IMR-90 (cell line): Measurements from ENCODE around the gene IMPDH1. TPM values are rescaled to one million over a fixed set of nuclear protein-coding genes. Genes with fewer than 3 reads are reported as not detected.

Source experiments
- ATAC-seq: fragments of 200-7000 bp; cut with Tn5 transposase; 2 replicates; pipeline ENCODE4 v1.9.1; 2020; ENCODE audit warnings: low read depth, mild to moderate bottlenecking, moderate library complexity
- BruUV-seq: library from RNA; stranded (reverse); fragments of 400-500 nt; replicated peaks from 2 replicates; lab custom pipeline; 2021; lab: Mats Ljungman, UMichigan
- CTCF ChIA-PET: fragments of 300-600 bp; formaldehyde crosslinking; extraction: SDS; loops from one replicate; lab custom pipeline; 2021; ENCODE audit warnings: antibody characterized with exemption; lab: Yijun Ruan, JAX
- POLR2A ChIA-PET: fragments of 300-600 bp; sonication (Branson Sonifier 250); formaldehyde crosslinking; loops from one replicate; lab custom pipeline; 2022; ENCODE audit warnings: antibody characterized with exemption; ENCODE audit not compliant: unreplicated experiment; lab: Charles Lee
- DNase-seq: peaks from one replicate; pipeline ENCODE4 v3.0.0; 2013
- H2AFZ ChIP-seq: replicated peaks from 2 replicates; pipeline ENCODE3; 2013; ENCODE audit warnings: low read length, mild to moderate bottlenecking; ENCODE audit not compliant: poor library complexity
- H2AK5ac ChIP-seq: 2 replicates; pipeline ENCODE4 v1.6.1; 2013; ENCODE audit warnings: low read depth, low read length, inconsistent platforms
- H2AK9ac ChIP-seq: replicated peaks from 2 replicates; pipeline ENCODE3; 2013; ENCODE audit warnings: mild to moderate bottlenecking, low read depth, low read length, moderate library complexity; ENCODE audit not compliant: poor library complexity
- H2BK120ac ChIP-seq: 2 replicates; pipeline ENCODE4 v1.6.1; 2013; ENCODE audit warnings: low read depth, low read length, inconsistent platforms
- H2BK15ac ChIP-seq: 3 replicates; pipeline ENCODE4 v1.6.1; 2013; ENCODE audit warnings: low read depth, low read length, inconsistent platforms
- H2BK20ac ChIP-seq: 2 replicates; pipeline ENCODE4 v1.6.1; 2013; ENCODE audit warnings: low read depth, mild to moderate bottlenecking, inconsistent platforms, low read length, moderate library complexity
- H2BK5ac ChIP-seq: 2 replicates; pipeline ENCODE4 v1.6.1; 2013; ENCODE audit warnings: mild to moderate bottlenecking, low read depth, low read length, inconsistent platforms; ENCODE audit not compliant: poor library complexity, severe bottlenecking
- H3K14ac ChIP-seq: replicated peaks from 2 replicates; pipeline ENCODE4 v1.6.1; 2013; ENCODE audit warnings: low read depth, low read length, inconsistent platforms
- H3K18ac ChIP-seq: 2 replicates; pipeline ENCODE4 v1.6.1; 2013; ENCODE audit warnings: low read depth, low read length, control low read depth
- H3K23ac ChIP-seq: 2 replicates; pipeline ENCODE4 v1.6.1; 2013; ENCODE audit warnings: low read depth, low read length, inconsistent platforms
- H3K27ac ChIP-seq: 2 replicates; pipeline ENCODE4 v1.5.1; 2013; ENCODE audit warnings: mild to moderate bottlenecking, control low read depth, low read length; ENCODE audit not compliant: insufficient read depth
- H3K27me3 ChIP-seq: 2 replicates; pipeline ENCODE4 v1.6.1; 2013; ENCODE audit warnings: low read length; ENCODE audit not compliant: control insufficient read depth, insufficient read depth
- H3K36me3 ChIP-seq: 2 replicates; pipeline ENCODE4 v1.6.1; 2013; ENCODE audit warnings: low read length, mixed read lengths; ENCODE audit not compliant: control insufficient read depth, insufficient read depth
- H3K4ac ChIP-seq: 2 replicates; pipeline ENCODE4 v1.6.1; 2013; ENCODE audit warnings: low read depth, low read length, inconsistent platforms
- H3K4me1 ChIP-seq: 2 replicates; pipeline ENCODE4 v1.6.1; 2013; ENCODE audit warnings: low read length, mixed read lengths; ENCODE audit not compliant: control insufficient read depth, insufficient read depth
- H3K4me2 ChIP-seq: 2 replicates; pipeline ENCODE4 v1.6.1; 2013; ENCODE audit warnings: low read depth, mild to moderate bottlenecking, control low read depth, low read length, moderate library complexity
- H3K4me3 ChIP-seq: 2 replicates; pipeline ENCODE4 v1.5.1; 2013; ENCODE audit warnings: low read depth, mild to moderate bottlenecking, control low read depth, low read length, moderate library complexity; ENCODE audit not compliant: insufficient read depth
- H3K56ac ChIP-seq: 2 replicates; pipeline ENCODE4 v1.6.1; 2013; ENCODE audit warnings: low read length, inconsistent platforms; ENCODE audit not compliant: insufficient read depth; ENCODE audit errors: extremely low read depth
- H3K79me1 ChIP-seq, 2 experiments: 2 replicates each; pipeline ENCODE4 v1.6.1; 2013; ENCODE audit warnings: low read length in 2 of 2, inconsistent platforms in 1 of 2, low read depth in 1 of 2
- H3K9ac ChIP-seq: 2 replicates; pipeline ENCODE4 v1.6.1; 2013; ENCODE audit warnings: low read depth, low read length, control low read depth
- H3K9me1 ChIP-seq: 2 replicates; pipeline ENCODE4 v1.6.1; 2013; ENCODE audit warnings: low read length, inconsistent platforms; ENCODE audit not compliant: insufficient read depth
- H3K9me3 ChIP-seq: 2 replicates; pipeline ENCODE4 v1.6.1; 2013; ENCODE audit warnings: low read length; ENCODE audit not compliant: control insufficient read depth, insufficient read depth
- H4K20me1 ChIP-seq: 2 replicates; pipeline ENCODE4 v1.6.1; 2013; ENCODE audit warnings: low read length, inconsistent platforms; ENCODE audit not compliant: insufficient read depth
- H4K5ac ChIP-seq: 2 replicates; pipeline ENCODE4 v1.6.1; 2013; ENCODE audit warnings: mild to moderate bottlenecking, low read depth, low read length, control low read depth
- H4K8ac ChIP-seq, 2 experiments: 2 replicates each; pipeline ENCODE4 v1.6.1; 2013; ENCODE audit warnings: low read depth in 2 of 2, low read length in 2 of 2, control low read depth in 1 of 2, inconsistent platforms in 1 of 2
- H4K91ac ChIP-seq: 2 replicates; pipeline ENCODE4 v1.6.1; 2013; ENCODE audit warnings: low read depth, low read length, inconsistent platforms; ENCODE audit not compliant: insufficient read depth
- BHLHE40 ChIP-seq: fragments of 150-350 bp; IDR thresholded peaks from 2 replicates; pipeline ENCODE4 v1.6.1; 2016; ENCODE audit warnings: mild to moderate bottlenecking, low read depth, low read length
- CEBPB ChIP-seq: IDR thresholded peaks from 2 replicates; pipeline ENCODE4 v1.6.1; 2012; ENCODE audit warnings: low read depth, low read length, improper control_type of control experiment
- CTCF ChIP-seq: conservative IDR thresholded peaks from 2 replicates; pipeline ENCODE4 v1.5.1; 2012; ENCODE audit warnings: mild to moderate bottlenecking, low read depth, low read length, improper control_type of control experiment
- MAFK ChIP-seq: IDR thresholded peaks from 2 replicates; pipeline ENCODE4 v1.6.1; 2012; ENCODE audit warnings: low read depth, low read length, improper control_type of control experiment
- NFE2L2 ChIP-seq: fragments of 150-350 bp; IDR thresholded peaks from 2 replicates; pipeline ENCODE4 v1.6.1; 2016; ENCODE audit warnings: low read depth, mild to moderate bottlenecking, low read length
- RAD21 ChIP-seq: IDR thresholded peaks from 2 replicates; pipeline ENCODE4 v1.6.1; 2012; ENCODE audit warnings: low read length, improper control_type of control experiment
- RFX5 ChIP-seq: IDR thresholded peaks from 2 replicates; pipeline ENCODE4 v1.8.0; 2012; ENCODE audit warnings: low read depth, mild to moderate bottlenecking, low read length, moderate library complexity
- WGBS, 2 experiments: methylation state at CpG; one replicate each; pipeline versions ENCODE4 v1.1.5 to v1.1.7; 2013; ENCODE audit warnings: missing lambda C conversion rate in 2 of 2; ENCODE audit not compliant: insufficient read length in 1 of 2; ENCODE audit errors: extremely low coverage in 2 of 2; 5-methylcytosine and 5-hydroxymethylcytosine counted together
- dilution Hi-C: fragments of 300-500 bp; cut with HindIII; formaldehyde crosslinking; loops from one replicate; pipeline ENCODE4 v1.14.3; 2018; ENCODE audit warnings: low sequenced_read_pairs; ENCODE audit not compliant: unreplicated experiment
- in situ Hi-C: fragments of 300-500 bp; cut with MboI; formaldehyde crosslinking; loops from 3 replicates; pipeline ENCODE4 v1.14.3; 2019; ENCODE audit warnings: low sequenced_read_pairs, inconsistent platforms, mixed read lengths
- intact Hi-C: fragments of 100-400 bp; cut with micrococcal nuclease; formaldehyde crosslinking; loops from 2 replicates; pipeline ENCODE4 v1.10.0; 2022
- polyA plus RNA-seq, 3 experiments: library from polyadenylated mRNA; depleted of rRNA; stranded (reverse); fragments of >200 nt; gene quantifications; 2 replicates each; pipeline ENCODE4 v1.2.3, GENCODE V29; 2012; ENCODE audit warnings: low replicate concordance in 1 of 3
- total RNA-seq: library from RNA; depleted of rRNA; stranded (reverse); fragments of >200 nt; gene quantifications from 2 replicates; pipeline ENCODE4 v1.2.3, GENCODE V29; 2012

Gene IMPDH1
- total and polyA plus RNA-seq, 2 of the 4 experiments (the other 2 are of a cell fraction) = 49.5 to 69.3 TPM

GRCh38 chr7:128448751-128449302 lies 39.0 kb upstream of the IMPDH1 start:
- TF ChIP-seq CEBPB (no peak), BHLHE40 (no peak), CTCF (no peak), RFX5 (no peak), RAD21 (no peak), MAFK (no peak), NFE2L2 (no peak)
- no peak overlapping the region for H3K18ac ChIP-seq
- ChIA-PET POLR2A (no interaction called here), CTCF (interaction anchor here (1.5 to 1.6 kb wide), 2 partner anchors 22 to 23 kb away, joined by 3 to 5 read pairs; no protein-coding TSS in a partner anchor)
- H2BK5ac ChIP-seq = no peak overlapping the region
- BruUV-seq = no TSS peak
- WGBS, 2 experiments = no CpG with 5 or more reads among the region's 6 CpGs
- no peak overlapping the region for H3K4me2 ChIP-seq
- H3K27ac ChIP-seq = no peak overlapping the region
- H3K9me3 ChIP-seq = no peaks in the 10 kb centered on the region
- H2AFZ ChIP-seq = no peak overlapping the region
- no peak overlapping the region for H2AK9ac ChIP-seq
- H3K9ac ChIP-seq = no peak overlapping the region
- H3K23ac ChIP-seq = no peak overlapping the region
- H3K36me3 ChIP-seq = no peaks in the 10 kb centered on the region
- dilution Hi-C loops = no loop called here
- H2BK20ac ChIP-seq = no peak overlapping the region
- no peak overlapping the region for H4K91ac ChIP-seq
- no peak overlapping the region for H4K5ac ChIP-seq
- H2BK15ac ChIP-seq = no peak overlapping the region
- no peak overlapping the region for H3K56ac ChIP-seq
- H4K20me1 ChIP-seq = no peaks in the 10 kb centered on the region
- no peak overlapping the region for H2BK120ac ChIP-seq
- H3K4me1 ChIP-seq = peaks cover 2% of the 10 kb centered on the region; the same call in 1 of the 2 replicates
- H3K9me1 ChIP-seq = no peaks in the 10 kb centered on the region
- H3K14ac ChIP-seq = no peak overlapping the region
- no peak overlapping the region for H4K8ac ChIP-seq
- intact Hi-C loops = no loop called here
- peaks cover 7% of the 10 kb centered on the region for H3K27me3 ChIP-seq
- ATAC-seq (no peak), DNase-seq (no peak)
- no peak overlapping the region for H3K4ac ChIP-seq
- H2AK5ac ChIP-seq = no peak overlapping the region
- in situ Hi-C loops = no loop called here
- no peaks in the 10 kb centered on the region for H3K79me1 ChIP-seq
- no peak overlapping the region for H3K4me3 ChIP-seq
